ENCODE measurements around the gene ITGB3.
"Not testable (repeated sequence)": the region's sequence is repeated elsewhere in the genome, so short reads cannot be mapped to it uniquely, and the experiment has no call there.

ITGB3 gene

GRCh38 chr17:47213540-47213939 lies 40.1 kb upstream of the ITGB3 start:
- DNase-seq (ENCODE audit: extremely low read depth, insufficient read length), result no peak

GRCh38 chr17:47214931-47215330 lies 38.7 kb upstream of the ITGB3 start:
- no peaks in the 10 kb centered on the region for H3K36me3 ChIP-seq (ENCODE audit: control insufficient read depth, insufficient read depth, low read length)
- H3K27me3 ChIP-seq (replicated peaks; ENCODE audit: control insufficient read depth, insufficient read depth, low read length), result no peaks in the 10 kb centered on the region
- no peak for DNase-seq (ENCODE audit: extremely low read depth, insufficient read length)
- TF ChIP-seq CTCF (IDR thresholded peaks at IDR 0.05; ENCODE audit: insufficient read depth, low read length, poor library complexity, severe bottlenecking), result no peak
- no peak overlapping the region for H3K4me3 ChIP-seq (replicated peaks; ENCODE audit: low read depth, low read length)

More at GRCh38 chr17:47213540-47213939, 40.1 kb upstream of the ITGB3 start:
- H3K4me3 ChIP-seq (replicated peaks; ENCODE audit: low read depth, low read length), result no peak overlapping the region
- H3K27me3 ChIP-seq (replicated peaks; ENCODE audit: control insufficient read depth, insufficient read depth, low read length), result no peaks in the 10 kb centered on the region
- no peak for TF ChIP-seq CTCF (IDR thresholded peaks at IDR 0.05; ENCODE audit: insufficient read depth, low read length, poor library complexity, severe bottlenecking)
- no peaks in the 10 kb centered on the region for H3K36me3 ChIP-seq (ENCODE audit: control insufficient read depth, insufficient read depth, low read length)

GRCh38 chr17:47216821-47217220 lies 36.8 kb upstream of the ITGB3 start:
- not testable (repeated sequence) for H3K4me3 ChIP-seq (replicated peaks; ENCODE audit: low read depth, low read length); H3K36me3 ChIP-seq (ENCODE audit: control insufficient read depth, insufficient read depth, low read length); H3K27me3 ChIP-seq (replicated peaks; ENCODE audit: control insufficient read depth, insufficient read depth, low read length); DNase-seq (ENCODE audit: extremely low read depth, insufficient read length)

- not testable (repeated sequence) for H3K4me3 ChIP-seq (replicated peaks; ENCODE audit: low read depth, low read length); H3K27me3 ChIP-seq (replicated peaks; ENCODE audit: control insufficient read depth, insufficient read depth, low read length); H3K36me3 ChIP-seq (ENCODE audit: control insufficient read depth, insufficient read depth, low read length); DNase-seq (ENCODE audit: extremely low read depth, insufficient read length)
These were observed 36.3 kb upstream of the ITGB3 start for GRCh38 chr17:47217279-47217678.

- TF ChIP-seq CTCF (IDR thresholded peaks at IDR 0.05; ENCODE audit: insufficient read depth, low read length, poor library complexity, severe bottlenecking), result no peak
- Histone ChIP-seq H3K4me3 (replicated peaks; ENCODE audit: low read depth, low read length) (no peak overlapping the region), H3K36me3 (ENCODE audit: control insufficient read depth, insufficient read depth, low read length) (no peaks in the 10 kb centered on the region), H3K27me3 (replicated peaks; ENCODE audit: control insufficient read depth, insufficient read depth, low read length) (no peaks in the 10 kb centered on the region)
- no peak for DNase-seq (ENCODE audit: extremely low read depth, insufficient read length)
These were observed 34.7 kb upstream of the ITGB3 start for GRCh38 chr17:47218896-47219430.

- Histone ChIP-seq H3K36me3 (ENCODE audit: control insufficient read depth, insufficient read depth, low read length) (no peaks in the 10 kb centered on the region), H3K27me3 (replicated peaks; ENCODE audit: control insufficient read depth, insufficient read depth, low read length) (no peaks in the 10 kb centered on the region), H3K4me3 (replicated peaks; ENCODE audit: low read depth, low read length) (no peak overlapping the region)
- no peak for TF ChIP-seq CTCF (IDR thresholded peaks at IDR 0.05; ENCODE audit: insufficient read depth, low read length, poor library complexity, severe bottlenecking)
- no peak for DNase-seq (ENCODE audit: extremely low read depth, insufficient read length)
These were observed 33.8 kb upstream of the ITGB3 start for GRCh38 chr17:47219621-47220475.
